Stimulated activated naive CD8-positive, alpha-beta T cell treated with anti-CD3 and anti-CD28 coated beads, Interleukin-15, Interleukin-2, amounts not matched to agents 100 U/mL and 50 U/mL, for 24 hours (primary cell): ENCODE measurements around the gene CLDN19.

Source experiments
- ATAC-seq: fragments of 150-1000 bp; cut with Tn5 transposase; one replicate; pipeline ENCODE4 v1.10.0; 2021
- DNase-seq: peaks from one replicate; pipeline ENCODE4 v3.0.0; 2021

The CLDN19 gene

DNA sequence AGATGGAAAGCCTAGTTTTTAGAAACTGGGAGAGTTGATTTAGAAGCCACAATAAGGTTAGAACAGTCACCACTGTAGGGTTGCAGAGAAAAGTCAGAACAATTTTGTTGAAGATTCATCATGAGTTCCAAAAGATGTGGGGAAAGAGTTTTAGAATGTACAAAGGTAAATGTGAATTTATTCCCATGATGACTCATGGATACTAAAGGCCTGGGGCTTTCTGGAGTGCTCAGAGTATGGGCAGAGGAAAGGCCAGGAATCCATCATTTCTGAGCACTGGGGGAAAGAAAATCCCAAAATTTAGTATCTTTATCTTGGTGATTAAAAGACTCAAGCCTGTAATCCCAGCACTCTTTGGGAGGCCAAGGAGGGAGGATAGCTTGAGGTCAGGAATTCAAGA, 40.0 kb downstream of the CLDN19 start:
- ATAC-seq (no peak), DNase-seq (no peak)

DNA sequence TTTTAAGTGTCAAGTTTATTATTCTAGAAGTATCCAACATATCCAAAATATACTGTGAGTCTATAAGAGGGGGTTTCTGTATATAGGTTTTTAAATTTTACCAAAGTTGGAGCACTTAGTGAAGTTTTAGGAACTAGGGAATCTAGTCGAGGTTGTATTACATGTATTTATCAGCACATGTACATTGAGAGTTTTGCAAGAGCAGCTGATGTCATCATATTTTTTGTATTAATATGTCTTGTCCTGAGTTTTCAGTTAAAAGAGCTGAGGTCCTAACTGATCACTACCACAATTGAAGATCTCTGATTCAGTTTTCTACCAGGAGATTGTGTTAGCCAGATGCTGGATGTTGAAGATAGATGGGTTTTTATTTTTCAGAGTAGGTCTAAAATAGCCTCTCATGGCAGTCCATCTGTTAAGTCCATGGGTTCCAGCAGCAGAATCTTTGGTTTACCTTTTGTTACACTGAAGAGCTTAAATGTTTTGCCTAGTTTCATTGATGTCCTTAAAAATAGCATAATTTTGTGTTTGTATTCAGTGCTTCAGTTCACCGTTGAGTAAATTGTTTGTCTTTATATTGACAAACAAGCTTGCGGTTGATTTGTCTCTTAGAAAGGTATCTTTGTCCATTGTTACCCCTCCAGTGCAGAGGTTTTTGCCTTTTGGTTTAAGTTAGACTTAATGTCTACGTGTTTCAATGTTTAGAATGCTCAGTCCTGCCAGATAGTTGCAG, 41.8 kb downstream of the CLDN19 start:
- DNase-seq (no peak), ATAC-seq (no peak)

DNA sequence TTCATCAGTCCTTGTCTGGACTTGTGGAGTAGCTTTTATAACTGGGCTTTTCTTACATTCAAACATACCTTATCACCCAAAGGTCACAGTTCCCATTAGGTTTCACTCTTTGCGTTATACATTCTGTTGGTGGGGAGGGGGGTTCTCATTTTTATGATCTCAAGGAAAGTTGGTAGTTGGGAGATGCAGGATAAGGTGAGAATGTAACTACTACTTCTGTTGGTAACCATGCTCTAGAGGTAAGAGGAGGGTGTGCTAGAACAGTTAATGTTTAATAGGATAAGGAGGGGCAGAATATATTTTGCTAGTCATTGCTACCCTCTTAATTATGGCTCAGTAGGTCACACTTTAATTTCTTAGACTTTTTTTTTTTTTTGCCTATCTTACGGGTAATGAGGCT, 47.1 kb downstream of the CLDN19 start:
- ATAC-seq: no peak
- no peak for DNase-seq

DNA sequence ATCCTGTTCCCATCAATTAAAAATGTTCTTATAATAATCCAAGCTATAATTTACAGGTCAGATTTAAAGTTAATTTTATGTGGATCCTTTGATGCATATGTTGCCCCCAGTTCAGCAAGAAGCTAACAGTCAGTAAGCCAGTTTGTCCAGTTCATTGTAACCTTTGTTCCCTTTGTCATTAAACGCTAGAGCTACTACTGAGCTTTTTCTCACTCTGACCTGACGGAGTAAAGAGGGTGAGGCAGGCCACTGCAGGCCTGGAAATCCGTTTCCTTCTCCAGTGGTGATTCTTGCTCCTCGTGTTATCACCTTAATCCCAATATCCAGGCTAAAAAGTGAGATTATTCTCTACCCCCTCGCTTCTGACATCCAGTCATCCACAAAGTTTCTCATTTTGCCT, 47.6 kb downstream of the CLDN19 start:
- no peak for ATAC-seq

DNA sequence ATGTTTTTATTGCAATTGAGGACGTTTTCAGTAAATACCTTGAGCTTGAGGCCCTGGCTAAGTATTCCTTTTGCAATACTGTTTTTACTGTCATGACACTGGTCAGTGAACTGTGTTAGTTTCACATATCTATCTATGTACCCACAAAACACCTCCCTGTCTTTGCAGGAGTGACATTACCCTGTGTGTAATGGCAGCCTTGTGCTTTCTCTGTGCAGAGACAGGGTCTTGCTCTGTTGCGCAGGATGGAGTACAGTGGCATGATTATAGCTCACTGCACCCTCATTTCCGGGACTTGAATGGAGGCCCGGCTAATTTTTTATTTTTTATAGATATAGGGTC, 48.9 kb downstream of the CLDN19 start:
- ATAC-seq: no peak
- no peak for DNase-seq

More for the DNA sequence above, 47.6 kb downstream of the CLDN19 start:
- DNase-seq: no peak

DNA sequence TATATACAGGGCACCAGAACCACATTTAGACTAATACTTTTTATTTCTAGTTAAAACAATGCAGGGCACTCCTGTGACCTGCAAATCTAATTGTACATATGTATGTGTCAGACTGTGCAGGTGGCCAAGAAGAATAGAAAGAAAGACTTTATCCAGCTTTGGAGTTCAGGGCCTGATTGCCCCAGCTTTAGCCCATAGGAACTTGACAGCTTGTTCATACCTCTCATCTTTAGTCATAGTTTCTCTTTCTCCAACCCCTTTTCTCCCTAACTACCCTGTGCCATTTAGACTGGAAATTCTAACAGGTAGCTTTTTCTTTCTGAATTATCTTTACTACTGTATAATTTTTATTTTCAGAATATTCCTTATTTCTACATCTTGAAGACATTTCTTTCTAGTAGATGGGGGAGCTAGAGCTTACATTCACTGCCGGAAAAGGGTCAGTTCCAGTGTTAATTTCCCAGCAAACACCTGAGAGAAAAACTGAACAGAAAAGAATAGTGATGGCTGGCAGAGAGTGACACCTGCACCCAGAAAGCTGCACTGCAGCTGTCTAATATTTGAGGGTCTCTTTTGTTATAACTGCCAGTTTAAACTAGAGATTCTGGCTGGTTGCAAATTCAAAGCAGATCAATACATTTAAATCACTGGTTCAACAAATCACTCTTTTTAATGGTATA, 49.4 kb downstream of the CLDN19 start:
- ATAC-seq: peak; percentile 72

DNA sequence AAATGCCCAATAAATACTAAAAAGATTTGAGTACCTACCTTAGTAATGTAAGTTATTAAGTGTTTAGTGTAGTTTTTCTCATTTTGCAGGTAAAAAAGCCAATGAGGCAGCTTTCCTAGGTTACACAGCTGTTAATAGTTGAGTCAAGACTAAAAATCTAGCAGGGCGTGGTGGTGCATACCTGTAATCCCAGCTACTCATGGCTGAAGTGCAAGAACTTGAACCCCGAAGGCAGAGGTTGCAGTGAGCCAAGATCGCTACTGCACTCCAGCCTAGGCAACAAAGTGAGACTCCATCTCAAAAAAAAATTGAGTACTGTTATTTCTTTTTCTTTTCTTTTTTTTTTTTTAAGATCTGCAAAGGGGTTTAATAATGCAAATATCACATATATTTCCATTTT, 50.1 kb downstream of the CLDN19 start:
- DNase-seq: no peak
- ATAC-seq: no peak

More for the DNA sequence above, 49.4 kb downstream of the CLDN19 start:
- DNase-seq: no peak

DNA sequence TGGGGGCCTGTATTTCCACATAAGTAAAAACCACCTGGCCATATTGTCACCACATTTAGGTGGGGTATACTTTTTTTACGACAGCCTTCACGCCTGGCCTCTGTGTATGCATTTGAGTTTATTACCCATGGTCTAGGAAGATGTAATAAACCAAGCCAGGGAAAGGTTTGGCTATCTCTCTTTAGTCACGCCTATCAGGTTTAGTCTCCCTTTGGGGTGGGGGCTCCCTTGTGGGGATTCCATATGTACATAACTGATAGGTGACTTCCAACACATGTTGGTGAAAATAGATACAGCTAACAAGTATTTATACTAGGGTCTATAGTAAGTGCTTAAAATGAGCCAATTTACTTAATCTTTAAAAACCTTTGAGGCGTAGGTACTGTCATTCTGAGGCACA, 53.6 kb downstream of the CLDN19 start:
- ATAC-seq (no peak), DNase-seq (no peak)

DNA sequence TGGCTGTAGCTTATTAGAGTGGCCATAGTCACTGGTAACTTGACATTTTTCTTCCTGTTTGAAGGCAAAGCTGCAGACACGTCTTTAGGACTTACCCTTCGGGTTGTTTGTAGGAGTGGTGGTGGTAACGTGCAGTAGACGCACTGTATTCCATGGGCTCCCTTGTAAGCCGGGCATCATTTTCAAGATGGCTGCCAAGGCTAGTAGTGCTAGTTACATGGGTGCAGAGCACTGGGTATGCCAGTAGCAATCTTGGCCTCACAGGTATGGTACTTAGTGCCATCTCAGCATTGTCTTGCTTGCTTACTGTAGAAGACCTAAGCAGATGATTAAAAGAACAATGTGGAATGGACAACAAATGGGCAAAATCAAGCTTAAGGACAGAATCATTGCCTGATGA, 55.9 kb downstream of the CLDN19 start:
- DNase-seq (peak; percentile 31), ATAC-seq (no peak)
